Common myeloid progenitor, CD34-positive (primary cell): ENCODE data around the gene ZBTB1.

Source experiments
- CTCF ChIA-PET: fragments of 350-600 bp; sonication (Branson Sonifier 250); formaldehyde crosslinking; loops from one replicate; lab custom pipeline; 2021; ENCODE audit warnings: antibody characterized with exemption; lab: Charles Lee
- POLR2A ChIA-PET: fragments of 350-600 bp; sonication (Branson Sonifier 250); formaldehyde crosslinking; loops from one replicate; lab custom pipeline; 2021; ENCODE audit warnings: antibody characterized with exemption; lab: Charles Lee
- DNase-seq, 3 donors: peaks; one replicate each; pipeline versions ENCODE4 v3.0.0 to v3.0.0-alpha.2; 2013
- H3K27ac ChIP-seq, 2 experiments: 1 replicate in 1 of 2; 2 replicates in 1 of 2; pipeline ENCODE4 v1.7.0; 2013; ENCODE audit warnings: inconsistent platforms in 2 of 2, low read length in 2 of 2, mild to moderate bottlenecking in 2 of 2, low read depth in 1 of 2, moderate library complexity in 1 of 2; ENCODE audit not compliant: severe bottlenecking in 2 of 2, insufficient read depth in 1 of 2, poor library complexity in 1 of 2
- H3K27me3 ChIP-seq, 5 experiments: replicated peaks in 2 of 5; 1 replicate in 3 of 5; 2 replicates in 2 of 5; pipeline versions ENCODE4 v1.6.1 to v1.7.0; 2013; ENCODE audit warnings: low read length in 4 of 5, mild to moderate bottlenecking in 2 of 5, moderate library complexity in 2 of 5, inconsistent platforms in 1 of 5; ENCODE audit not compliant: insufficient read depth in 5 of 5, control insufficient read depth in 4 of 5
- H3K36me3 ChIP-seq, 4 experiments: 1 replicate in 2 of 4; 2 replicates in 2 of 4; pipeline versions ENCODE4 v1.6.1 to v1.7.0; 2013; ENCODE audit warnings: low read length in 3 of 4, control low read depth in 1 of 4, mild to moderate bottlenecking in 1 of 4; ENCODE audit not compliant: control insufficient read depth in 4 of 4, insufficient read depth in 4 of 4
- H3K4me1 ChIP-seq, 4 experiments: 1 replicate in 3 of 4; 2 replicates in 1 of 4; pipeline versions ENCODE4 v1.6.1 to v1.7.1; 2013; ENCODE audit warnings: low read length in 3 of 4, mild to moderate bottlenecking in 3 of 4, control low read depth in 1 of 4, inconsistent platforms in 1 of 4, moderate library complexity in 1 of 4; ENCODE audit not compliant: control insufficient read depth in 4 of 4, insufficient read depth in 4 of 4; ENCODE audit errors: control extremely low read depth in 1 of 4
- H3K4me3 ChIP-seq, 7 experiments: 1 replicate in 4 of 7; 2 replicates in 3 of 7; pipeline versions ENCODE4 v1.5.1 to v1.7.0; 2013; ENCODE audit warnings: mild to moderate bottlenecking in 7 of 7, low read length in 6 of 7, moderate library complexity in 6 of 7, inconsistent platforms in 2 of 7, low read depth in 2 of 7, control low read depth in 1 of 7; ENCODE audit not compliant: insufficient read depth in 4 of 7, control insufficient read depth in 1 of 7; ENCODE audit errors: extremely low read depth in 1 of 7
- H3K9me3 ChIP-seq, 5 experiments: 1 replicate in 4 of 5; 2 replicates in 1 of 5; pipeline versions ENCODE4 v1.6.1 to v1.7.1; 2013; ENCODE audit warnings: low read length in 4 of 5, mild to moderate bottlenecking in 2 of 5, inconsistent platforms in 1 of 5, low read depth in 1 of 5, moderate library complexity in 1 of 5; ENCODE audit not compliant: control insufficient read depth in 4 of 5, insufficient read depth in 2 of 5; ENCODE audit errors: control extremely low read depth in 1 of 5
- WGBS: methylation state at CpG from one replicate; pipeline ENCODE4 v1.1.5; 2013; ENCODE audit not compliant: insufficient coverage; 5-methylcytosine and 5-hydroxymethylcytosine counted together

Gene ZBTB1

DNA sequence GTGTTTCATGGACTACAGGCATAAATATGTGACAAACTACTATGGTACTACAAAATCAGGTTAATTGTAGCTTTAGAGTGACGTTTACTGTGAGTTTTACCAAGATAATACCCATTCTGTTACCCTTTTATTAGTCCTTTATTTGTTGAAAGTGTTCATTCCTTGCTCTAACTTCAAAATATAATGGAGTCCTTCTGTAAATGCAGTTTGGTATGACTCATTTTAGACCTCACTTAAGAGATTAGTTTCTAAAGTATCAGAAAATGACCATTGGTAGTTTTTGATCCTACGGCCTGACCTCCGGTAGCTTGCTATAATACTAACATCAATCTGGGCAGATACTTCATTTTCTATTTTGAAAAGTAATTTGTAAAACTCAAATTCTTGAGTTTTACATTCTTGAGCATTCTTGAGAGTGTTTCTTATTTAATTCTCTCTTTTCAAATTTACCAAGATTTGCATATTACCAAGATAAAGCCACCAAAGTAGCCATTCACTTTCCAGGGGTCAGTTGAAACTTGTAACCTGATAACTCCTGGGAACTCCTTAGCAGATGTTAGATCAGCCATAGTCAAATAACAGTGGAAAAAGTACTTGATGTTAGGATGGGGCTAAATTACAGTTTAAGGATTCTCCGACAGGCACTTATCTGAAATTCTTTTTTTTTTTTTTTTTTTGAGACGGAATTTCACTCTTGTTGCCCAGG lies 40.2 kb downstream of the ZBTB1 start:
- CTCF ChIA-PET: interaction anchor here (1.4 to 1.6 kb wide), 2 partner anchors 11 to 92 kb away, joined by 4 to 7 read pairs; no protein-coding TSS in a partner anchor
- POLR2A ChIA-PET: no interaction called here
- Histone ChIP-seq H3K27me3 (peaks cover 16 to 64% (median 43%) of the 10 kb centered on the region in 5 experiments), H3K9me3 (peaks cover 0 to 19% (median 18%) of the 10 kb centered on the region in 5 experiments), H3K4me3 (no peak overlapping the region), H3K4me1 (peaks cover 4 to 21% (median 20%) of the 10 kb centered on the region in 4 experiments), H3K36me3 (no peaks in the 10 kb centered on the region), H3K27ac (no peak overlapping the region)
- 89% methylated on average over 1 of the region's 5 CpGs for WGBS
- DNase-seq: no peak

DNA sequence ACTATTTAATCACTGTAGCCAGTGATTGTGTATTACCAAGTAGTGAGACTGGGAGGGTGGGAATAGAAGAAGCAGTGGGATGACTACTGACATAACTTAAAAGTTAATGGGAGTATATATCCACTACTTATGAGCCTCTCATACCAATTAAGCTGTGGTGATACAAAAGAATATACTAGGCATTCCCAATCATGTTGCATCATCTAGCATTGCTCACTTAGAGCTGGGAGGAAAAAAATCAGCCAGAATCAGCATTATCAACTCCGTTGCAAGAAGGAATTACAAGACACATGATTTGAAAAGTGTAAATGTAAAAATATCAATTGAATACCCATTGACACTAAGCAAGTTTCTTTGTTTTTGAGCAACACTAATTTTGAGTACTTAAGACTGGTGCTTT lies 44.4 kb downstream of the ZBTB1 start:
- whole genome bisulfite sequencing: no CpG with 5 or more reads among the region's 1 CpG
- Histone ChIP-seq H3K27me3 (peaks cover 11 to 55% (median 25%) of the 10 kb centered on the region in 5 experiments), H3K27ac (no peak overlapping the region), H3K36me3 (no peaks in the 10 kb centered on the region), H3K4me3 (peak overlapping the region in 1 of 7 experiments; percentile 37), H3K9me3 (no peaks in the 10 kb centered on the region), H3K4me1 (peaks cover 4 to 16% (median 10%) of the 10 kb centered on the region in 4 experiments)
- ChIA-PET CTCF (interaction anchor here (0.9 kb wide), 1 partner anchor 9 kb away, joined by 3 read pairs; no protein-coding TSS in a partner anchor), POLR2A (no interaction called here)
- no peak for DNase-seq

GRCh38 chr14:64549791-64550620 lies 45.4 kb downstream of the ZBTB1 start, which contains the start of gene PPP1R36:
PPP1R36 (plus strand) TSS chr14:64549961; CDS start chr14:64549998, 37 bp downstream.
- POLR2A ChIA-PET: interaction anchor here (1.0 kb wide), 1 partner anchor 10 kb away, joined by 3 read pairs; the partner anchor contains the start of gene HSPA2
- CTCF ChIA-PET: interaction anchor here (1.1 to 1.5 kb wide), 2 partner anchors 10 to 120 kb away, joined by 3 read pairs; partner anchors contain the start of gene HSPA2

DNA sequence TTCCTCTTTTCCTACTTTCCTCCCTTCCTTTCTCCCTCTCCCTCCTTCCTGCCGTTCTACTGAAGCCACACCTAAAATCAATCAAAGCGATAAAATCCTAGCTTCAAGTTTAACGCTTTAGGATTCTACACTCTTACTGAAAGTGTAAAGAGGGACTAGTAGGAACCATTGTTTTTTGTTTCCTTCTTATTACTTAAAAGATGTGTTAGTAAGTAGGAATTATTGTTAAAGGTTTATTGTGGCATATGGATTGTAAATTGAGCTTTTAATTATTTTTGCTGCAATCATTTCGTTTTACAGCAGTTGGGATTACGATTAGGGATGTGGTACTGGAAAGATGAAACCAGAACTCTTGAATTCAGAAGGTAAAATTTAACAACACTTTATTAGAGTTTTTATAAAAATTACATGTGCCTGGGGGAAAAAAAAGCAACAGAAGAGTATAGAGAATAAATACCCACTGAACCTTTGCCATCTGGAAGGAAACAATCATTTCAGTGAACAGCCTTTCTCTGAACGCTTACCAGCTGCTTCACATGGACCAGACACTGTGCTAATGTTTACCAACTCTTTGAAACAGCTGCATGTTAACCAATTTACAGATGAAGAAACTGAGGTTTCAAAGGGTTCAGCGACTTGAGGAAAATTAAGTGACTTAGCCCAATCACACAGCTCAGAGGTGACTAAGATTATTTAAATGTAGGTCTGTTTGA lies 46.2 kb downstream of the ZBTB1 start:
- POLR2A ChIA-PET: interaction anchor here (1.0 kb wide), 1 partner anchor 10 kb away, joined by 3 read pairs; the partner anchor contains the start of gene HSPA2
- CTCF ChIA-PET: interaction anchor here (1.0 to 2.2 kb wide), 5 partner anchors 8 to 119 kb away, joined by 3 to 5 read pairs (median 3); partner anchors contain the start of gene HSPA2
- H3K4me1 ChIP-seq: peaks cover 4 to 16% (median 10%) of the 10 kb centered on the region in 4 experiments
- peaks cover 10 to 43% (median 22%) of the 10 kb centered on the region in 5 experiments for H3K27me3 ChIP-seq
- no peak overlapping the region for H3K4me3 ChIP-seq
- no peaks in the 10 kb centered on the region for H3K36me3 ChIP-seq
- no peak overlapping the region for H3K27ac ChIP-seq
- WGBS: 57% methylated on average over 2 of the region's 7 CpGs
- no peaks in the 10 kb centered on the region for H3K9me3 ChIP-seq
- no peak for DNase-seq

More at GRCh38 chr14:64549791-64550620, 45.4 kb downstream of the ZBTB1 start, which contains the start of gene PPP1R36:
- WGBS: 2% methylated on average over 39 of the region's 54 CpGs
- DNase-seq: peak; percentile 31 to 70 (median 66)
- peaks cover 4 to 16% (median 10%) of the 10 kb centered on the region in 4 experiments for H3K4me1 ChIP-seq
- no peaks in the 10 kb centered on the region for H3K9me3 ChIP-seq
- H3K27ac ChIP-seq: no peak within 1 kb of the TSS
- peaks cover 10 to 45% (median 22%) of the 10 kb centered on the region in 5 experiments for H3K27me3 ChIP-seq
- H3K36me3 ChIP-seq: no peaks in the 10 kb centered on the region
- peak within 1 kb of the TSS in 6 of 7 experiments; percentile 17 to 63 (median 46) for H3K4me3 ChIP-seq

DNA sequence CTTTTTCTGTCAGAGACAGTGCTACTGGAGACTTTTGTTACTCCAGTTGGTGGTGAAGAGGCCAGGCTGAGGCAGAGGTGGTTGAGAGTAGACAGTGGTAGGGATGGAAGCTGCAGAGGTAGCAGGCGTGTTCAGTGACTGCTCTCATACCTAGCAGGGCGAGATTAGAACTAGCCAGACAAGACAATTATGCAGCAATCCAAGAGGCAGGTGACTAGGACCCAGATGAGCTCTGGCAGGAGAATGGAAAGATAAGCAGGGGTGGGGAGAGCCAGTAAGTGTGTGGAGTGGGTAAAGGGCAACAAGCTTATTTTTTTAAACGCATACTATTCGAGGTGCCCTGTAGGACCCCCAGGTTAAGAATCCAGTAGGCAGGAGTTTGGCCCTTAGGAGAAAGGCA lies 50.0 kb downstream of the ZBTB1 start:
- no peak for DNase-seq
- Histone ChIP-seq H3K4me3 (no peak overlapping the region), H3K27me3 (peaks cover 4 to 28% (median 11%) of the 10 kb centered on the region in 5 experiments), H3K4me1 (peaks cover 0 to 9% (median 7%) of the 10 kb centered on the region in 4 experiments), H3K9me3 (no peaks in the 10 kb centered on the region), H3K36me3 (no peaks in the 10 kb centered on the region), H3K27ac (no peak overlapping the region)
- ChIA-PET CTCF (interaction anchor here (0.5 kb wide), 1 partner anchor 756 kb away, joined by 4 read pairs; no protein-coding TSS in a partner anchor), POLR2A (interaction anchor here (0.5 kb wide), 1 partner anchor 404 kb away, joined by 3 read pairs; no protein-coding TSS in a partner anchor)
- WGBS: 94% methylated on average over 4 of the region's 4 CpGs

GRCh38 chr14:64556526-64556925 lies 52.0 kb downstream of the ZBTB1 start:
- 100% methylated on average over 4 of the region's 5 CpGs for WGBS
- POLR2A ChIA-PET: no interaction called here
- Histone ChIP-seq H3K4me3 (no peak overlapping the region), H3K4me1 (peaks cover 0 to 5% (median 2%) of the 10 kb centered on the region in 4 experiments), H3K27ac (no peak overlapping the region), H3K27me3 (peaks cover 0 to 9% (median 6%) of the 10 kb centered on the region in 5 experiments), H3K9me3 (no peaks in the 10 kb centered on the region), H3K36me3 (no peaks in the 10 kb centered on the region)
- DNase-seq: peak in 1 of 3 donors; percentile 31
- CTCF ChIA-PET: interaction anchor here (0.6 to 1.4 kb wide), 5 partner anchors 13 to 334 kb away, joined by 3 to 4 read pairs (median 3); no protein-coding TSS in a partner anchor
